Ishikawa (cell line): ENCODE results near the gene PLEKHH2.

ENCODE experiments used
- CEBPB ChIP-seq: IDR thresholded peaks from 2 replicates; pipeline ENCODE4 v1.6.1; 2012
- CREB1 ChIP-seq: IDR thresholded peaks from 2 replicates; pipeline ENCODE4 v1.6.1; 2012; ENCODE audit warnings: low read depth
- EGR1 ChIP-seq: IDR thresholded peaks from 2 replicates; pipeline ENCODE4 v1.6.1; 2012
- EP300 ChIP-seq: IDR thresholded peaks from 2 replicates; pipeline ENCODE4 v1.6.1; 2012; ENCODE audit warnings: borderline replicate concordance
- FOXM1 ChIP-seq: IDR thresholded peaks from 2 replicates; pipeline ENCODE4 v1.6.1; 2012; ENCODE audit warnings: low read depth, borderline replicate concordance
- NFIC ChIP-seq: IDR thresholded peaks from 2 replicates; pipeline ENCODE4 v1.6.1; 2012
- RAD21 ChIP-seq: IDR thresholded peaks from 2 replicates; pipeline ENCODE4 v1.6.1; 2012; ENCODE audit warnings: low read depth
- TAF1 ChIP-seq: IDR thresholded peaks from 2 replicates; pipeline ENCODE4 v1.6.1; 2012; ENCODE audit warnings: low read depth, mild to moderate bottlenecking
- TCF12 ChIP-seq: IDR thresholded peaks from 2 replicates; pipeline ENCODE4 v1.6.1; 2012; ENCODE audit warnings: low read depth
- TEAD4 ChIP-seq: IDR thresholded peaks from 2 replicates; pipeline ENCODE4 v1.6.1; 2012
- YY1 ChIP-seq: IDR thresholded peaks from 2 replicates; pipeline ENCODE4 v1.6.1; 2012; ENCODE audit warnings: low read depth
- ZBTB7A ChIP-seq: IDR thresholded peaks from 2 replicates; pipeline ENCODE4 v1.6.1; 2012; ENCODE audit warnings: low read depth
- TF ChIP-seq, protein P1 (sequence below): IDR thresholded peaks from 2 replicates; pipeline ENCODE4 v1.6.1; 2012
- TF ChIP-seq, protein P2 (sequence below): IDR thresholded peaks from 2 replicates; pipeline ENCODE4 v1.6.1; 2012; ENCODE audit warnings: low read depth, mild to moderate bottlenecking
- TF ChIP-seq, protein P3 (sequence below): IDR thresholded peaks from 2 replicates; pipeline ENCODE4 v1.6.1; 2012

Gene PLEKHH2

DNA sequence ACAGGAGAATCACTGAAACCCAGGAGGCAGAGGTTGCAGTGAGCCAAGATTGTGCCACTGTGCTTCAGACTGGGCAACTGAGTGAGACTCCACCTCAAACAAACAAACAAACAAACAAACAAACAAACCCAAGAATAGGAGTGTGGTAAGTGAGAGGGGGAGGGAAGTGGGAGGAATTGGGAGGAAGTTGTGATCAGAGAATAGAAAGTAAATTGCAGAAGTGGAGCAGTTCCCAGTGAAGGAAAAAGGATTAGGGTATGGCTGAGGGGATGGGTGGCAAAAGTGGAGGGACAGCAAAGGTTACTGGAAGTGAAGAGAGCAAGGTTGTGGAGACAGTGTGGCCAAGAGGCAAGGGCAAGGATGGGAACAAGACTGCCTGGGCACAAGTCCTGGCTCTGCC is 80.3 kb downstream of the PLEKHH2 start:
- TF ChIP-seq YY1 (no peak), EGR1 (no peak), TCF12 (no peak), TAF1 (no peak), RAD21 (no peak), NFIC (no peak), CEBPB (no peak), EP300 (no peak), TEAD4 (no peak), CREB1 (no peak), FOXM1 (no peak), ZBTB7A (no peak)
- TF ChIP-seq, protein P1, sequence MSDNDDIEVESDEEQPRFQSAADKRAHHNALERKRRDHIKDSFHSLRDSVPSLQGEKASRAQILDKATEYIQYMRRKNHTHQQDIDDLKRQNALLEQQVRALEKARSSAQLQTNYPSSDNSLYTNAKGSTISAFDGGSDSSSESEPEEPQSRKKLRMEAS: no peak
- TF ChIP-seq, protein P2, sequence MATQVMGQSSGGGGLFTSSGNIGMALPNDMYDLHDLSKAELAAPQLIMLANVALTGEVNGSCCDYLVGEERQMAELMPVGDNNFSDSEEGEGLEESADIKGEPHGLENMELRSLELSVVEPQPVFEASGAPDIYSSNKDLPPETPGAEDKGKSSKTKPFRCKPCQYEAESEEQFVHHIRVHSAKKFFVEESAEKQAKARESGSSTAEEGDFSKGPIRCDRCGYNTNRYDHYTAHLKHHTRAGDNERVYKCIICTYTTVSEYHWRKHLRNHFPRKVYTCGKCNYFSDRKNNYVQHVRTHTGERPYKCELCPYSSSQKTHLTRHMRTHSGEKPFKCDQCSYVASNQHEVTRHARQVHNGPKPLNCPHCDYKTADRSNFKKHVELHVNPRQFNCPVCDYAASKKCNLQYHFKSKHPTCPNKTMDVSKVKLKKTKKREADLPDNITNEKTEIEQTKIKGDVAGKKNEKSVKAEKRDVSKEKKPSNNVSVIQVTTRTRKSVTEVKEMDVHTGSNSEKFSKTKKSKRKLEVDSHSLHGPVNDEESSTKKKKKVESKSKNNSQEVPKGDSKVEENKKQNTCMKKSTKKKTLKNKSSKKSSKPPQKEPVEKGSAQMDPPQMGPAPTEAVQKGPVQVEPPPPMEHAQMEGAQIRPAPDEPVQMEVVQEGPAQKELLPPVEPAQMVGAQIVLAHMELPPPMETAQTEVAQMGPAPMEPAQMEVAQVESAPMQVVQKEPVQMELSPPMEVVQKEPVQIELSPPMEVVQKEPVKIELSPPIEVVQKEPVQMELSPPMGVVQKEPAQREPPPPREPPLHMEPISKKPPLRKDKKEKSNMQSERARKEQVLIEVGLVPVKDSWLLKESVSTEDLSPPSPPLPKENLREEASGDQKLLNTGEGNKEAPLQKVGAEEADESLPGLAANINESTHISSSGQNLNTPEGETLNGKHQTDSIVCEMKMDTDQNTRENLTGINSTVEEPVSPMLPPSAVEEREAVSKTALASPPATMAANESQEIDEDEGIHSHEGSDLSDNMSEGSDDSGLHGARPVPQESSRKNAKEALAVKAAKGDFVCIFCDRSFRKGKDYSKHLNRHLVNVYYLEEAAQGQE: no peak
- TF ChIP-seq, protein P3, sequence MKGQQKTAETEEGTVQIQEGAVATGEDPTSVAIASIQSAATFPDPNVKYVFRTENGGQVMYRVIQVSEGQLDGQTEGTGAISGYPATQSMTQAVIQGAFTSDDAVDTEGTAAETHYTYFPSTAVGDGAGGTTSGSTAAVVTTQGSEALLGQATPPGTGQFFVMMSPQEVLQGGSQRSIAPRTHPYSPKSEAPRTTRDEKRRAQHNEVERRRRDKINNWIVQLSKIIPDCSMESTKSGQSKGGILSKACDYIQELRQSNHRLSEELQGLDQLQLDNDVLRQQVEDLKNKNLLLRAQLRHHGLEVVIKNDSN: no peak

DNA sequence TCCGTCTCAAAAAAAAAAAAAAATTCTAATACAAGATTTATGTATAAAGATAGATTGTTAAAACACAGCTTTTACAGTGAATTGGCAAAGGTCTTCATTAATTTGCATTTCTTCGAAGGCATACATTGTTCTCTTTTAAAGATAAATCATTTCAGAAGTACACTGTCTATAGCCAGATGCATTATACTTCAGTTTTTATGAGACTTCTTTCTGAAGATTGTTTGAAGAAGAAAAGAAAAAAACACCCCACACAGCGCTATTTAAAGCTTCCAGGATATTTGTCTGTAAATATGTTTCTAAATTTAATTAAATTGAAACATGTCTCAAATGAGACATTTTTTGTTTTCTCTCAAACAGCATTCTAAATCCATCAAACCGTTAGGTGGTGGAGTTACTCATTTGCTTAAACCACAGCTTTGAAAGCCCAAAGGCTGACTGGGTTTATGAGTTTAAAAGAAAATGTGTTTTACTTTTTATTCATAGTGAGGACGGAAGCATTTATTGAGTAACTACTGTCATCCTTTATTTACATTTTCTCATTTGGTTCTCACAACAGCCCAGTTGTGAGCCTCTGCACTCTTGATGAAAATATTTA is 81.6 kb downstream of the PLEKHH2 start:
- no peak for TF ChIP-seq TAF1
- TF ChIP-seq, protein P3: no peak
- no peak for TF ChIP-seq FOXM1
- TF ChIP-seq, protein P1: no peak
- TF ChIP-seq, protein P2: no peak
- no peak for TF ChIP-seq CEBPB
- no peak for TF ChIP-seq RAD21
- TF ChIP-seq ZBTB7A: no peak
- TF ChIP-seq EP300: no peak
- TF ChIP-seq TEAD4: no peak
- TF ChIP-seq CREB1: no peak
- TF ChIP-seq NFIC: no peak

DNA sequence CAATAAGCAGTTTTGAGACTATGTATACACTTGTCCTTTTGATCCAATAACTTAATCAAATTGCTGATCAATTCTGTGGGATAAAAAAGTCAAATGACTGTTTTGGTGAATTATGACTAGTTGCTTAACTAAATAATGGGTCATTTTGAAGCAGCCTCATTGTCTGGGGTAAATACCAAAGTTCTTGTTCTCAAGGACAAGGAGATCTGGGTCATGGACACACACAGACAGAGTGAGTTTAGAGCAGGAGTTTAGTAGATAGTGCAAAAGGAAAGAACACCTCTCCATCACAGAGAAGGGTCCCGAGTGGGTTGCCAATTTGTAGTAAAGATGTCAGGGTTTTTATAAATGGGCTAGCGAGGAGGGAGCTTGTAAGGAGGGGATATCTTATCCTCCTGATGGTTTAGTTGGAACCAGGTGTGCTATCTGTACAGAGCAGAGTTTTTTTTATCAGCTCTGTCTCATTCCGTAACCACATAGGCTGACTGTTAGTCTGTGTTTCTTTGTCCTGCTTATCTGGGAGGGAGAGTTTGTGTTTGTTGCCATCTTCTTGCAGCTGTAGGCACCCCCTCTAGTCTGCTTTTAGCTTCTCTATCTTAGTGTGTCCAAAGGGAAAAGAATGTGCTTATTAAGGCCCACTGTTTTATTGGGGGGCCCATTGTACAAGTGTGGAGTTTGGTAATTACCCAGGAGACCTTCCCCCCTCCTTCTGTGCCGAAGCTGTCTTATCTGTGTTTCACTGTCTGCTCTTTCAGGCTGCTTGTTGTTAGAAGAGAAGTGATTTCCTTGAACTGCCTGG is 87.9 kb downstream of the PLEKHH2 start:
- TF ChIP-seq, protein P1: no peak
- no peak for TF ChIP-seq FOXM1
- TF ChIP-seq TAF1: no peak
- TF ChIP-seq, protein P2: no peak
- TF ChIP-seq, protein P3: no peak
- TF ChIP-seq TCF12: no peak
- no peak for TF ChIP-seq EP300
- no peak for TF ChIP-seq TEAD4
- no peak for TF ChIP-seq NFIC
- no peak for TF ChIP-seq YY1
- TF ChIP-seq EGR1: no peak
- TF ChIP-seq ZBTB7A: no peak
- TF ChIP-seq CREB1: no peak
- TF ChIP-seq RAD21: no peak
- no peak for TF ChIP-seq CEBPB
